Mesodermal cell (in vitro differentiated cells): Measurements from ENCODE around the gene ZNF823.
"Not testable (repeated sequence)": the region's sequence is repeated elsewhere in the genome, so short reads cannot be mapped to it uniquely, and the experiment has no call there.

ENCODE experiments used
- H3K27ac ChIP-seq: 2 replicates; pipeline ENCODE4 v1.7.0; 2013; ENCODE audit warnings: mild to moderate bottlenecking, low read depth, low read length, moderate library complexity; ENCODE audit not compliant: severe bottlenecking
- H3K36me3 ChIP-seq: 2 replicates; pipeline ENCODE4 v1.7.1; 2013; ENCODE audit warnings: mild to moderate bottlenecking, low read length, moderate library complexity; ENCODE audit not compliant: control insufficient read depth, insufficient read depth
- H3K4me1 ChIP-seq: one replicate; pipeline ENCODE4 v1.7.1; 2013; ENCODE audit warnings: mild to moderate bottlenecking, low read length; ENCODE audit not compliant: insufficient read depth, control insufficient read depth, poor library complexity, severe bottlenecking
- H3K4me3 ChIP-seq: 2 replicates; pipeline ENCODE4 v1.7.0; 2013; ENCODE audit warnings: low read length, control low read depth, mild to moderate bottlenecking; ENCODE audit not compliant: insufficient read depth, poor library complexity, severe bottlenecking; ENCODE audit errors: extremely low read depth
- H3K9me3 ChIP-seq: 2 replicates; pipeline ENCODE4 v1.7.1; 2013; ENCODE audit warnings: mild to moderate bottlenecking, low read length, moderate library complexity; ENCODE audit not compliant: control insufficient read depth
- WGBS, 2 experiments: methylation state at CpG; one replicate each; pipeline ENCODE4 v1.1.5; 2013; ENCODE audit warnings: missing lambda C conversion rate in 2 of 2; ENCODE audit not compliant: insufficient coverage in 2 of 2; 5-methylcytosine and 5-hydroxymethylcytosine counted together

Gene ZNF823

DNA sequence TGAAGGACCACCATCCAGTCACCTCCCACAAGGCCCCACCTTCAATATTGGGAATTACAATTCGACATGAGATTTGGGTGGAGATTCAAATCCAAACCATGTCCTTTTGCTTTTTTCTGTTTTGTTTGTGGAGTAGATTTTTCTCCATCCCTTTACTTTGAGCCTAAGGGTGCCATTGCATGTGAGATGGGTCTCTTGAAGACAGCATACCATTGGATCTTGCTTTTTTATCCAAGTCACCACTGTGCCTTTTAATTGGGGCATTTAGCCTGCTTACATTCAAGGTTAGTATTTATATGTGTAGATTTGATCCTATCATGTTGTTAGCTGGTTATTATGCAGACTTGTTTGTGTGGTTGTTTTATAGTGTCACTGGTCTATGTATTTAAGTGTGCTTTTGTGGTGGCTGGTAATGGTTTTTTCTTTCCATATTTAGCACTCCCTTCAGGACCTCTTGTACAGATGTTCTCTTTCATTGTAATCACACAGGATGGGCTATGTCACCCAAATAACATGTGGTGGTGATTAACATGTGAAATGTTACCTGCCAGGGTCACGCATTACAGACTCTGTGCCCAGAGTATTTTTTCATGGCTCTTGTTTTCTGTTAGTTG lies 58.0 kb downstream of the ZNF823 start:
- peaks cover 51% of the 10 kb centered on the region for H3K9me3 ChIP-seq
- H3K4me1 ChIP-seq = no peaks in the 10 kb centered on the region
- peaks cover 14% of the 10 kb centered on the region for H3K36me3 ChIP-seq
- 100% methylated on average over 1 of the region's 2 CpGs; no CpG with 5 or more reads in 1 of the 2 experiments for WGBS, 2 experiments
- H3K27ac ChIP-seq = no peak overlapping the region
- H3K4me3 ChIP-seq = no peak overlapping the region

DNA sequence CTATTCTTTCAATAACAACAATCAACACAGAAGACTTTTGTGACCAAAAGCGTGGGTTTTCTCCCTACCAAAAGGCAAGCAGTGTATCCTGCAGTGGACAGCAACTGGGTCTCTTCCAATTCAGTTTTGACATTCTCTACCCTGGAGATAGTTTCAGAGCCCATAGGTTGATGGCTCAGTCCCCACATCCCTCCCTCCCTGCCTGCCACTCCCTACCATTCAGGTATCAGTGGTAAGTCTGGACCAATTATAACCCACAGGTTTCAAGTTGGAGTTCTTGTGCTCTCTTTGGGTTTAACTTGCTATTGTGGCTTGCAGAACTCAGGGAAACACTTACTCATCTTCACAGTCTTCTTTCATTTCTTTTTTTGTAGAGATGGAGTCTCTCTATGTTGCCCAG lies 60.2 kb downstream of the ZNF823 start:
- 91 to 100% methylated on average over 1 of the region's 1 CpG for WGBS, 2 experiments
- Histone ChIP-seq H3K36me3 (no peaks in the 10 kb centered on the region), H3K4me1 (no peaks in the 10 kb centered on the region), H3K9me3 (peaks cover 37% of the 10 kb centered on the region), H3K4me3 (no peak overlapping the region), H3K27ac (no peak overlapping the region)

DNA sequence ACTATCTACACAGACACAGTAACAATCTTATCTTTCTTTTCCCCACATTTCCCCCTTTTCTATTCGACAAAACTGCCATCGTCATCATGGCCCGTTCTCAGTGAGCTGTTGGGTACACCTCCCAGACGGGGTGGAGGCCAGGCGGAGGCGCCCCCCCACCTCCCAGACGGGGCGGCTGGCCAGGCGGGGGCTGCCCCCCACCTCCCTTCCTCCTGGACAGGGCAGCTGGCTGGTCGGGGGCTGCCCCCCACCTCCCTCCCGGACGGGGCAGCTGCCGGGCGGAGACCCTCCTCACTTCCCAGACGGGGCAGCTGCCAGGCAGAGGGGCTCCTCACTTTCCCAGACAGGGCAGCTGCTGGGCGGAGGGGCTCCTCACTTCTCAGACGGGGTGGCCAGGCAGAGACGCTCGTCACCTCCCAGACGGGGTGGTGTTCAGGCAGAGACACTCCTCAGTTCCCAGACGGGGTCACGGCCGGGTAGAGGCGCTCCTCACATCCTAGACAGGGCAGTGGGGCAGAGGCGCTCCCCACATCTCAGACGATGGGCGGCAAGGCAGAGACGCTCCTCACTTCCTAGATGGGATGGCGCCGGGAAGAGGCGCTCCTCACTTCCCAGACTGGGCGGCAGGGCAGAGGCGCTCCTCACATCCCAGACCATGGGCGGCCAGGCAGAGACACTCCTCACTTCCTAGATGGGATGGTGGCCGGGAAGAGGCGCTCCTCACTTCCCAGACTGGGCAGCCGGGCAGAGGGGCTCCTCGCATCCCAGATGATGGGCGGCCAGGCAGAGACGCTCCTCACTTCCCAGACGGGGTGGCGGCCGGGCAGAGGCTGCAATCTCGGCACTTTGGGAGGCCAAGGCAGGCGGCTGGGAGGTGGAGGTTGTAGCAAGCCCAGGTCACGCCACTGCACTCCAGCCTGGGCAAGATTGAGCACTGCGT lies 61.8 kb downstream of the ZNF823 start:
- H3K4me3 ChIP-seq, H3K27ac ChIP-seq, H3K4me1 ChIP-seq, H3K36me3 ChIP-seq: not testable (repeated sequence)
- H3K9me3 ChIP-seq = peaks cover 29% of the 10 kb centered on the region
- WGBS, 2 experiments = 95 to 97% methylated on average over 18 to 31 of the region's 47 CpGs

DNA sequence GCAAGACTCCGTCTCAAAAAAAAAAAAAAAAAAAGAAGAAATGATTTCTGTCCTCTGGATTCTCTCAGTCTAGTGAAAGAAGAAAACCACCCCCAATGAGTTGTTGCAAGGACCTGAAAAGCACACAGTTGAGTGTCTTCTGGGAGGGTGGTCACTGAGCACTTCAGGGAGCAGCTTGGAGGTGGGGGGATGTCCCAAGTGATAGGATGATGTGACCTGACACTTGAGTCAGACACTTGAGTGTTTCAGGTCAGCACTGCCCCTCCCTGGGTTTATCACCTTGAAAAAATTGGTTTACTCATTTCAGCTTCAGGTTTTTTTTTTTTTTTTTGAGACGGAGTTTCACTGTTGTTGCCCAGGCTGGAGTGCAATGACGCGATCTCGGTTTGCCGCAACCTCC lies 63.2 kb downstream of the ZNF823 start:
- 100% methylated on average over 1 to 5 of the region's 6 CpGs for WGBS, 2 experiments
- Histone ChIP-seq H3K27ac (no peak overlapping the region), H3K36me3 (no peaks in the 10 kb centered on the region), H3K4me3 (no peak overlapping the region), H3K9me3 (peaks cover 27% of the 10 kb centered on the region), H3K4me1 (no peaks in the 10 kb centered on the region)

DNA sequence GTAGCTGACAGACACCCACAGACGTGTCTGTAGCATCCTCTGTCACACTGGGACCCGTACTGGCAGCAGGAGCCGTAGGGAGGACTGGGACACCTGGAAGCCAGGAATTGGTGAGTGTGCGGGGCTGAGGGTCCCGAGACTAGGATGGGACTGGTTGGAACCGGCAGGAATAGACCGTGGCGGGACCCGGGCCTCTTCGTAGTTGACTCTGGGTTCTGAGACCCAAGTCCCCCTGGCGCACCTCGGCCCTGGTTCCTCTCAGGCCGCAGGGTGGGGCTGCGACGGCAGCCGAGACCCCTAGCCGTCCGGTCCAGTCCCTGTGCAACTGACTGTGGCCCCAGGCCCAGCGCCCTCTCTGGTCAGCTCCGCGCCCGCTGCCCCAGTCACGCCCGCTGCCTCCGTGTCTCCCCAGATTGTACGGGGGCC lies 64.7 kb downstream of the ZNF823 start:
- H3K4me1 ChIP-seq = no peaks in the 10 kb centered on the region
- H3K27ac ChIP-seq = no peak overlapping the region
- H3K9me3 ChIP-seq = peaks cover 14% of the 10 kb centered on the region
- peak overlapping the region; percentile 21 for H3K4me3 ChIP-seq
- no peaks in the 10 kb centered on the region for H3K36me3 ChIP-seq
- 60 to 62% methylated on average over 18 to 25 of the region's 26 CpGs for WGBS, 2 experiments

DNA sequence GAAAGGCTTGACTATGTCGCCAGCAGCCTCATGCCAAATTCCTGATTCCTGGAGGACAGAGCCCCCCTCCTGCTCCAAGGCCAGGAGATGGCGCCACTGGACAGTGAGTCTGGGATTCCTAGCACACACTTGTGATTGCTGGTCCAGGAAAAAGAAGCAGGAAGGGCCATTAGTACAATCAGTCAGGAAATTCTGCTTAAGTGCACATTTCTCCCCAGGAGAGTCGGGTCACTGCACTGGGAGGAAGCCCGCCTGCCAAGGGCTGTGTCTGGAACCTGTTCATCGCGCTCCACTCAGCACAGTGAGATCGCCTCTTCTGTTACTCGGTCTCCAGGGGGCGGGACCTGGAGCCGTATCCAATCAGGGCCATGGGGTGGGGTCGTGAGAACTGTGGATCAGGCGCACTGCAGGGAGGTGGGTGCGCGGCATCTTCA lies 65.1 kb downstream of the ZNF823 start:
- 61 to 73% methylated on average over 10 of the region's 14 CpGs for WGBS, 2 experiments
- peak overlapping the region; percentile 21 for H3K4me3 ChIP-seq
- H3K27ac ChIP-seq = no peak overlapping the region
- no peaks in the 10 kb centered on the region for H3K4me1 ChIP-seq
- no peaks in the 10 kb centered on the region for H3K36me3 ChIP-seq
- peaks cover 14% of the 10 kb centered on the region for H3K9me3 ChIP-seq
